ENCODE results near the gene RAI2. TPM values are rescaled to one million over a fixed set of nuclear protein-coding genes. Genes with fewer than 3 reads are reported as not detected.

The RAI2 gene
- total RNA-seq (2014; rRNA removed; shearing (Covaris generic)) = not detected in 2 replicates
- polyA plus RNA-seq (2015; cell fraction: cytosol; rRNA removed) = not detected in 2 replicates
- not detected in 2 replicates for polyA plus RNA-seq (2015; cell fraction: nucleus; rRNA removed)

- in situ Hi-C loops (cut with HindIII; ENCODE audit: low pct_unique_long_range_greater_than_20kb, low sequenced_read_pairs) = no loop called here
- no peak for DNase-seq (ENCODE audit: low read depth, low spot score)
These were observed at the start of gene RAI2 for GRCh38 chrX:17860811-17861488. Gene RAI2, minus strand, starts transcription at chrX:17861298. Its CDS starts 59,288 bp downstream, at chrX:17802010.

DNA sequence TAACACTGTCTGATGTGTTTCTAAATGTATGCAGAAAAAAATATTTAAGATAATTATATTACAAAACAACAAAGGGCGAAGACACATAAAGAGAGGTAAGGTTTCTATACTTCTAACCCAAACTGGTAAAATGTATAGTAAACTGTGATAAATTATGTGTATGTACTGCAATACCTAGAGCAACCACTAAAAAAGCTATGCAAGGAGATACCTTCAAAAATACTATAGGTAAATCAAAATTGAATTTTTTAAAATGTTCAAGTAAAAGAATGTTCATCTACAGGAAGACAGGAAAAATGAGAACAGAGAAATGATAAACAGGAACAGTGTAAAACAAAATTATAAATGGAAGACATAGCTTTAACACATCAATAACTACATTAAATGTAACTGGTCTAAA lies 27.3 kb upstream of the RAI2 start:
- no peak for DNase-seq (ENCODE audit: low read depth, low spot score)
- in situ Hi-C loops (cut with HindIII; ENCODE audit: low pct_unique_long_range_greater_than_20kb, low sequenced_read_pairs) = no loop called here

GRCh38 chrX:17882680-17883079 lies 21.6 kb upstream of the RAI2 start:
- no peak for DNase-seq (ENCODE audit: low read depth, low spot score)
- in situ Hi-C loops (cut with HindIII; ENCODE audit: low pct_unique_long_range_greater_than_20kb, low sequenced_read_pairs) = no loop called here

DNA sequence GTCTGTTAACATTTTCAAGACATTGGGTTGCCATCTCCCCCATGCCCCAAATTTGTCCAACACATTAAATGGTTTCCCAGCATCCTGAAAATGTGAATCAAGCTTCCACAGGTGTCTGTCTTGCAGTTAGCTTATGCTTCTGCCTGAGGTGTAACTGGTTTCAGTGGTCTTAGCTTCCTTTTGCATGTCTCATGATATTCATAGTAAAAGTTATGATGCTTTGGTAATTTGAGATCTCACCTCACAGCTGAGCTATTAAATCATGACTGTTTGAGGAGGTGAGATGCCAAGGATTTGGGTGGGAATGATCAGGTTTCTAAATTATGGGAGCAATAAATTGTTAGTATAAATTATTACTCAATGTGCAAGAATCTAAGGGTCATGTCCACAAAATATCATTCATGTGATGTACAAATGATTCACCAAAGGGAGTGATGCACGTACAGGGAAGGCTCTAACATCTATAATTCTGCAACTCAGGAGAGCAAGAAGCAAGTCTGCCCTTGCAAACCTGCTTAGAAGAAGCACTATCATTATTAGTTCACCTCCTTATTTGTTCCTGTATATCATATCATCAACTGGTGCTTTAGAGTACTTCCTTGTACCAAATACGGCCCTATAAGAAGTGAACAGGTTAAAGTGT lies 17.1 kb upstream of the RAI2 start:
- DNase-seq (ENCODE audit: low read depth, low spot score) = no peak
- in situ Hi-C loops (cut with HindIII; ENCODE audit: low pct_unique_long_range_greater_than_20kb, low sequenced_read_pairs) = no loop called here

DNA sequence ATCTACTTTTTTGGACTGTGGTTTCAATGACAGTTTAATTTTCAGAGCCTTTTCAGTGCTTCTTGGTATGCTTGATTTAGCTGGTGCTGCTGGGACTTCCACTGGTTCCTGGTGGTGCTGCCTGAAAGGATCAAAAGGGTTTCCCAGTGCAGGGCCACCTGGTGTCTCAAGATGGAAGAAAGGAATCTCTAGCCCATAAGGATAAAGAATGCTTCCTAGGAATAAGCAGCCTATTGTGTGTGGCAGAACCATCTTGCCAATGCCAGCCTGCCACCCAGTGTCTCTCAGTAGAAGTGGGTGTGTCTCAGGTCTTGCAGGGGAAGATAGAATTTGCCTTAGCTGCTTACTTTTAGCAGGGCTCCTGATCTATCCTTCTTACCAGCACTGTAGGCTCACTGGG lies 15.0 kb upstream of the RAI2 start:
- in situ Hi-C loops (cut with HindIII; ENCODE audit: low pct_unique_long_range_greater_than_20kb, low sequenced_read_pairs) = no loop called here
- peak; percentile 0 for DNase-seq (ENCODE audit: low read depth, low spot score)

GRCh38 chrX:17869580-17869979 lies 8.5 kb upstream of the RAI2 start:
- no peak for DNase-seq (ENCODE audit: low read depth, low spot score)
- in situ Hi-C loops (cut with HindIII; ENCODE audit: low pct_unique_long_range_greater_than_20kb, low sequenced_read_pairs) = no loop called here

- in situ Hi-C loops (cut with HindIII; ENCODE audit: low pct_unique_long_range_greater_than_20kb, low sequenced_read_pairs) = no loop called here
- DNase-seq (ENCODE audit: low read depth, low spot score) = no peak
These were observed 452 bp upstream of the RAI2 start for GRCh38 chrX:17861489-17862011.

DNA sequence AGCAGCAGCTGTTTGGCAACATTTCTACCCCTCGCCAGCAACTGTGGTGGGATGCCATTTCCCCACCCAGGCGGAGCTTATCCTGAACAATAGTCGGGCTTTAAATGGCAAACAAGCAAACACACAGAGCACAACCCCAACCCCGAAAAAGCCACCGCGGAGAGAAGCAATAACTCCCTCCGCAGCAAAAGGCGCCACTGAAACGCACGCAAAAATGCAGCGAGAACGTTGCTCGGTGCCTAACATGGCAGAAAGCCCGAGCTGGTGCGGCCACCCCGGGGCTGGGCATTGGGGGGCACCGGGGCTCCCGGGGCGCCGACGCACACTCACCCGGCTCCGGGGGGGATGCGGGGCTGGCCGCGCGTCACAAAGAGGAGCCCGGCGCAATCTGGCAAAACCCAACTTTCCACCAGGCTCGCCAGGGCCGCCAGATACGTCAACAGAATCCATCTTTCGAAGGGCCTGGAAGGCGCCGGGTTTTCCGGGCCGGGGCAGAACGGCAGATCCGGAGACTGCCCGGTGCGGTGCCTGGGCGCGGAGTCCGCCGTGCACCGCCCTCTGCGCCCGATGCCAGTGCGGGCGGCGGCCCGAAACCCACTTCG lies 818 bp downstream of the RAI2 start:
- DNase-seq (ENCODE audit: low read depth, low spot score) = no peak
- in situ Hi-C loops (cut with HindIII; ENCODE audit: low pct_unique_long_range_greater_than_20kb, low sequenced_read_pairs) = no loop called here

DNA sequence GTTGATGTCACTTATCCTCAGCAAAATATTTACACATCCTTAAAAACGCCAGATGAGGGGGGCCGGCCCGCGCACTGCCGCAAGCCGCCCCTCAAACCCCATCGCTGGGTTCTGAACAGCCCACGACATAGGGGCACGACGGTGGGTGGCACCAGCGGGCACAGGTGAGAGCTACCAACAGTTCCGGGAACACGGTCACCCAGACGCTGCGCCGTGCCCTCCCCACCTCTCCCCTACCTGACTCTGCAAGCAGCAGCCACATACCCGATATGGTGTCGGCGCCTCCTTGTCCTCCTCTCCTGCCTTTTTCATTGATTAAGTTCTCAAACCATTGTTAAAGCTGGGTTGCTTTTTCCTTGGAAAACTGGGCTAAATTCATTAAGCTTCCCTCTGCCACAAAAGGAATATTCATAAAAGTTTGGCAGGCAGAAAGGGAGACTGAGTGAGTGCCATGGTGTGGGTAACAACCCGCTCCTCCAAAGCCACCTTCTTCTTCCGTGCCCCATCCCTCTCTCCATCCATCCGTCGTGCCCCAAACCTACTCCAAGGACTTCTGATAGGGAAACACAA lies 1.4 kb downstream of the RAI2 start:
- in situ Hi-C loops (cut with HindIII; ENCODE audit: low pct_unique_long_range_greater_than_20kb, low sequenced_read_pairs) = no loop called here
- no peak for DNase-seq (ENCODE audit: low read depth, low spot score)

DNA sequence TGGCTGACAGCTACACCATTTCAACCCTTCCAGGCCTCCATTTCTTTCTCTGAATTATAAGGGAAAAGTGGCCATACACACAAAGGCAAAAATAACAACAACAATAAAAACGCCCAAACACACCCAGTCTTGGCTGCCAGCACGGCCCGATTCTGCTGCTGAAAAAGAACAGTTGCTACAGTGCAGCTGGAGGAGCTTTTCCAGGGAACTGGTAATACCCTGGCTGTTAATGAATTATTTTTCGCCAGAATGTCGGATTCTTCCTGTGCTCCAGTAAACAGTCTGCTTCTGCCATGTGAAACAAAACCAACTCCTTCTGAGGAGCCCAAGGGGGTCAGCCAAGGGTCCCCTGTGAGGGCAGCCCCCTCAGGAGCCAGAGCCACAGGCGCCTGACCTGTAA lies 6.6 kb downstream of the RAI2 start:
- in situ Hi-C loops (cut with HindIII; ENCODE audit: low pct_unique_long_range_greater_than_20kb, low sequenced_read_pairs) = no loop called here
- DNase-seq (ENCODE audit: low read depth, low spot score) = no peak

- no peak for DNase-seq (ENCODE audit: low read depth, low spot score)
- in situ Hi-C loops (cut with HindIII; ENCODE audit: low pct_unique_long_range_greater_than_20kb, low sequenced_read_pairs) = no loop called here
These were observed 7.0 kb downstream of the RAI2 start for GRCh38 chrX:17854069-17854468.

DNA sequence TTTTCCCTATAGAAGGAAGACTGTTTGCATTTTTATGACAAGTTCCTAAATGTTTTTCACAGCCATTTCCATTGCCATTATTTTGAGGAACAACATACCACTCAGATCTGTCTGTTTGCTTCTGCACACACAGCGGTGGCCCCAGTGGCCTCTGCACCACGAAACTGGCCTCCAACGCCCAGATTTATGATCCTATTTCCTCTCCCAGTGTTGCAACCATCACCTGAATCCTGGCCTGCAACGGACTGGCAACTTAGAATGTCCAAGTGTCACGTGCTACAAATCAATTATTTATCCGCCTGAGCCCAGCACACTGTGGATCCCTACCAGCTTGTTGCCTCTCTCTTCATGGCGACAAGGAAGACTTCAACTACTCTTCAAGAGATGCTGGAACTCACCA lies 9.2 kb downstream of the RAI2 start:
- in situ Hi-C loops (cut with HindIII; ENCODE audit: low pct_unique_long_range_greater_than_20kb, low sequenced_read_pairs) = no loop called here
- no peak for DNase-seq (ENCODE audit: low read depth, low spot score)

DNA sequence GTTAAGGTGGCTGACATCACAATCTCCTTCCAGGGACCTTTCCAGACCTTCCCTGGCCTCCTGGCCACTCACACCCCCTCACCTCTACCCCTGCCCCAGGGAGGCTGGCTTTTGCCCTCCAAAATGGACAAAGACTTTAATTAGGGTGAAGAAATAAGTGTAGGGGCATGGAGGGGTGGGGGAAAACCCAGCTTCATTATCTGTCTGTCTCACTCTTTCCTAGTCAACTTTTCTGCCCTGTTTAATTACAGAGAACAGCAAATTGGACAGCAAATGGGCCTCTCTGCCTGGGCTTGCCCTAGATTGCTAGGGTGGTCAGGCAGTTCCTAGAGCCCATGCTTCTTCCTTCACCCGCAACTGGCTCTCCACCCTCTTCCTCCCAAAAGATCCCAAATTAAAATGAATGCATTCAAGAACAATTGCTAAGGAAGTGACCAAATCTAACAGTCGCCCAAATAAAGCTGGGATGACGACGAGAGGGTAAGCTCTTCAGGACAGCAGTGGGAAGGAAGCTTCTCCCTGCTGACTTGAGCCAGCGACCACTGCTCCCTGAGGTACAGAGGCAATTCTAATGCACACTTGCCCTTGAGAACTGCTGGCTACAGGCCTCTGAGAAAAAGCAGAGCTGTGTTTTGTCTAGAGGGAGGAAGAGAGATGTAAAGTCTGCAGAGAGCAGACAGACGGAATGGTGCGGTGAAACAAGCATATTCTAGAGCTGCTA lies 12.4 kb downstream of the RAI2 start:
- in situ Hi-C loops (cut with HindIII; ENCODE audit: low pct_unique_long_range_greater_than_20kb, low sequenced_read_pairs) = no loop called here
- no peak for DNase-seq (ENCODE audit: low read depth, low spot score)

DNA sequence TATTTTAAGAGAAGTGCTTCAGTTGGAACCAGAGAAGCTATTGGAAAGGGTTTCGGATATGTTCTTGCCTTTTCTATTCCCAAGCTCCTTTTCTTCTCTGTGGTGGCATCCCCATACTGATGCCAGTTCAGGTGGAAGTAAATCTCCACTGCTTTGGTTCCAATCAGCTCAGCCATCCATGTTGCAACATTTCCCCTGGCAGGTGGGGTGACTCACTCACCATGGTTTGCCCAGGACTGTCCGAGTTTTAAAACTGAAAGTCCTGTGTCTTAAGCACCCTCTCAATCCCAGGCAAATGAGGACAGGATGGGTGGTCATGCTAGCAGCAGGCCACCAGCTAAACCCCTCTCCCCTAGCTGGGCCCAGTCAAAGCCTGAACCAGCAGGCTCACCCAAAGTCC lies 15.1 kb downstream of the RAI2 start:
- DNase-seq (ENCODE audit: low read depth, low spot score) = no peak
- in situ Hi-C loops (cut with HindIII; ENCODE audit: low pct_unique_long_range_greater_than_20kb, low sequenced_read_pairs) = no loop called here

DNA sequence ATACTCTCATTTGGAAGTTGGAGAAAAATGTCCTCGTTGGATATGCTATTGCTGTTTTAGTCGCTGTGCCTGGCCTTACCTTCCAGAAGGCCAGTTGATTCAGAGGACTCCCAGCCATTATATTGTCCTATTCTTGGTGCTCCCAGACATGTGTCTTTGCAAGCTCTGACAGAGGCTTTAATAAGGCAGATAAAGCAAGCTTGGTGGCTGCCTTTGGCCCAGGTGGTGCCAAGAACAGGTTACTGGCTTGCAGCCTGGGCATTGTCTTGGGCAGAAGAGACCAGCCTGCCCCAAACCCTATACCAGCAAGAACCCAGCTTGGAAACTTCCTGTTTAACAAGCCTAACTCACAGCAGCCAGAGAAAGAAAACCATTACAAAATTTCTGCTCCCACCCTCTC lies 16.9 kb downstream of the RAI2 start:
- DNase-seq (ENCODE audit: low read depth, low spot score) = no peak
- in situ Hi-C loops (cut with HindIII; ENCODE audit: low pct_unique_long_range_greater_than_20kb, low sequenced_read_pairs) = no loop called here

DNA sequence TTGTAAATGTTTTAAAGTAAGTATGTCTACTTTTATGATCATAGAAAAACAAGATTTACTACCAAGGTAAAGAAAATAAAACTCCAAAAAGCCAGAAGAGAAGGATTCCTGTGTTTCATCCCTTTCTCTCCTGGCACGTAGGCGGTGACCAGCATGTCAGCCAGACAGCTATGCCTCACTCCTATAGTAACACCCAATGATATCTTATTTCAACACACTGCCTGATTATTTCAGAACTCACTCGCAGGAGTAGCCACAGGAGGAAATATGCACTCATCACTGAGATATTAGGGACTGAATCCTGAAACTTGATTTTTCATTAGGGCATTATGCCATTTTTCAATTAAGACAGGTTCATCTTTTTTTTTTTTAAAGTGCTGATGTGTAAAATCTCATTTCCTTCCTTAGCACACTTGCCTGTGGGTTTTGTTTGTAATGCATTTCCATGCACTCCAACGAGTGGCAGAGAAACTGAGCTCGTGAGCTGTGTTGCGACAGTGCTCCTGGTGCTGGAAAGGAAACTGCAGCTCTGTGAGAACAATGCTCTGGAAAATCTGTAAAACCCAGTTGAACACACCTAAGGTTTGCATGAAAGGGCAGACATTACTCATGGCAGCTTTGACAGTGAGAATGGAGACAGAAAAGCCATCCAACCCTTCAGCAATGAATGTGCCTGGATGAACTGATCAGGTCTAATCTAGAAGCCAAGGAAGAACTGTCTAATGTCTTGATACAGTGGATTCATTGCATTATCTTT lies 18.2 kb downstream of the RAI2 start:
- in situ Hi-C loops (cut with HindIII; ENCODE audit: low pct_unique_long_range_greater_than_20kb, low sequenced_read_pairs) = no loop called here
- no peak for DNase-seq (ENCODE audit: low read depth, low spot score)

- in situ Hi-C loops (cut with HindIII; ENCODE audit: low pct_unique_long_range_greater_than_20kb, low sequenced_read_pairs) = no loop called here
- DNase-seq (ENCODE audit: low read depth, low spot score) = peak; percentile 24
These were observed 21.8 kb downstream of the RAI2 start for GRCh38 chrX:17839269-17839668.

Data from SK-MEL-5 (cell line).